HT-29 (cell line): ENCODE measurements around the gene PDE4B. TPM values are rescaled to one million over a fixed set of nuclear protein-coding genes. Genes with fewer than 3 reads are reported as not detected.
"Not testable (repeated sequence)": the region's sequence is repeated elsewhere in the genome, so short reads cannot be mapped to it uniquely, and the experiment has no call there.

Experiments used
- DNase-seq: peaks from one replicate; pipeline ENCODE4 v3.0.0-alpha.2; 2015; ENCODE audit warnings: low spot score
- total RNA-seq: library from RNA; depleted of rRNA; stranded (reverse); fragments of >200 nt; shearing (Covaris generic); gene quantifications from 2 replicates; pipeline ENCODE4 v1.2.3, GENCODE V29; 2014

PDE4B gene
- total RNA-seq, 1 experiment from 2014 or later, result 0.13 TPM

DNA sequence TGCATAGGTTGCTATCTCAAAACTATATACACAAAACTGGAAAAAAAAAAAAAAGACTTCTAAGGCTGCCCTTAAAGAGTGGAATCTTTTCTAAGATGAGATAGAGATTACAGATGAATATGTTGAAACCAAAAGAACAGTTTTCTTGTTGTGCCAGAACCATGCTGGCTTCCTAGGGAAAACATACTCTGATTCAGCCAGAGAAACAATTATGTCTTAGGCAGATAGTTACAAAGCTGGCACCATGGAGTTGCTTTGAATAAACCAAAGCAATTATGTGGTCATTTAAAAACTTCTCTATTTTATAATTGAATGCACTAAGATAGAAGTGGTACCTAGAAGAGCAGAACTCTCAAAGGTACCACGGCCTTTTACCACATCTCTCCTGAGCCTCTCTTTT lies 341.3 kb downstream of the PDE4B start:
- no peak for DNase-seq

DNA sequence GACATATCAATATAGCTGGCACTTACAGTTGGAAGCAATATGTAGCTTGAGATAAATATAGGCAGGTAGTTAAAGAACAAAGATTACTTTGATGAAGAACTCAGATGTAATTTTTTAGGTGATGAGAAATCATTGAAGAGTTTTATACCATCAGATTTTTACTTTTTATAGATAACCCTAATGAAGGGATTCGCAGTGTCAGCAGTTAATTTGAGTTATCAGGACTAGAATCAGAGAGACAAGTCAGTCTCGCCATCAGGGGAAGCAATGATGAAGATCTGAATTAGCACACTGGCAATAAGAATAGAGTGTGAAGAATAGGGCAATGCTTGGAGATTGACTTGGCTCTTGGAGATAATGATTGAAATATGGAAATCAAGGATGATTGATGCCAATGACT lies 342.5 kb downstream of the PDE4B start:
- no peak for DNase-seq

DNA sequence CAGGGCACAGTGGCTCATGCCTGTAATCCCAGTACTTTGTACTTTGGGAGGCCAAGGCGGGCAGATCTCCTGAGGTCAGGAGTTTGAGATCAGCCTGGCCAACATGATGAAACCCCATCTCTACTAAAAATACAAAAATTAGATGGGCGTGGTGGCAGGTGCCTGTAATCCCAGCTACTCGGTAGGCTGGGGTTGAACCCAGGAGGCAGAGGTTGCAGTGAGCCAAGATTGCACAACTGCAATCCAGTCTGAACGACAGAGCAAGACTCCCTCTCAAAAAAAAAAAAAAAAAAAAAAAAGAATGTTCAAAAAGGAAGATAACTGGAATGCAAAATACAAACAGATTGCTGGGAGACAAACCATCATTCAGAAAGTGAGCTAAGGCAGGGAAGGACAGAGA lies 343.7 kb downstream of the PDE4B start:
- DNase-seq, result not testable (repeated sequence)

DNA sequence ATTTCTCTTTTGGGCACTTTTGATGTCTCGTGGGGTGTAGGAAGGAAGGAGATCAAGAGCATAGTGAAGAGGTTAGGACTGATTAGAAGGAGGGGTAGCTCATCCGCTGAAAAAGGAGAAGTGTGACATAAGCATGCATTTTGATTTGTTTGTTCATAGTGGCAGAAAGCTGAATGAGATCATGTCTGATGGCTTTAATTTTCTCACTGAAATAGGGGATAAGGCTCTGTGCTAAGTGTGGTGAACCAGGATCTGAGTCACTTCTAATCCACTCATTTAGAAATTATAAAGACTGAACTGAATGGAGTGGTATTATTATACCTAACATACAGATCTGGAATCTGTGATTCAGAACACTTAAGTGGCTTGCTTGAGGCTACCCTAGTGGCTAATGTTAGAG lies 344.5 kb downstream of the PDE4B start:
- no peak for DNase-seq

DNA sequence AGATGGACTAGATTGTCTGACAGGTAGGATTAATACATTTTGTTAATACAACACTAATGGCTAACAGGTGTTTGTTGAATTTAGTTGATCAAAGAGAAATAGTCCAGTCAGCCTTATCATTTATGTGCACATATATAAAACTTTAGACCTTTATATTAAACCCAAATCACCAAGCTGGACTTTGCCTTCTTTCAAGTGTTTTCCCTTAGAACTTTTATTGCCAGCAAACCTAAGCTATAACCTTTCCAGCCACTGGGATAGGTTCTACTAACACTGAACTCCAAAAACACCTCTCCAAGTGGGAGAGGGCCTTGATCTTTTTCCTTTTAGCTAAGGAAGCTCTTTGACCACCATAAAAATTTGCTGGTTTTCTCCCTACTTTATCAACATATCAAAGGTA lies 345.9 kb downstream of the PDE4B start:
- no peak for DNase-seq

DNA sequence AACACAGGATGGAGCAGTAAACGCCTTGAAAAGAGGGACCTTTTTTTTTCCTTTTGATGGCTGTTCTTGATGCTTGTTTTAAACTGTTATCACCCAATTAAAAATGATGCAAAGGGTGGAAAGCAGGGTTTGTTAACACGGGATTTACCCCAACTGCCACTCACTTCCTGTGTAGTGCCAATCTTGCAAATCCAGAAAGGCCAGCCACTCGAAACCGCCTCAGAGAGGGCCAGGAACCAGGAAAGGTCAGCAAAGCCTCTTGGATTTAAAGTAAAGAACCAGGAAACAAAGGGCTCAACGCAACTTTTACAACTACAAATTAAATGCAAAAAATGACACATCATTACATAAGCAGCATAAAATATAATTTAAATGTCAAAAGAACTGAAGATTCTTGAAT lies 347.4 kb downstream of the PDE4B start:
- DNase-seq, result no peak

DNA sequence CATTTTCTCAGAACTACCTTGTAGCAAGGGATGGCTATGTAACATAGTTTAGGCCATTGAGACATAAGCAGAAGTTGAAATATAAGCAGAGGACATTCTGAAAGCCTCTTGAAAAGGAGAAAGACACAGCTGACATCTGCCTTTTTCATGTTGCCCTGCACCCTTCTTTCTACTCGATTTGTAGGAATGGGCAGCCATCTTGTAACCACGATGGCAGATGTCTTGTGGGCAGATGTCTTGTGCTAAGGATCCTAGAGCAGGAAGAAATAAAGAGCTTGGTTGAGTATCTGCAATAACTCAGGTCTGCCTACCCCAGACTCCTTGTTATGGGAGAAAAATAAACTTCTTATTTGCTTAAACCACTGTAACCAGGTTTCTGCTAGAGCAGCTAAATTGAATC lies 351.0 kb downstream of the PDE4B start:
- no peak for DNase-seq

DNA sequence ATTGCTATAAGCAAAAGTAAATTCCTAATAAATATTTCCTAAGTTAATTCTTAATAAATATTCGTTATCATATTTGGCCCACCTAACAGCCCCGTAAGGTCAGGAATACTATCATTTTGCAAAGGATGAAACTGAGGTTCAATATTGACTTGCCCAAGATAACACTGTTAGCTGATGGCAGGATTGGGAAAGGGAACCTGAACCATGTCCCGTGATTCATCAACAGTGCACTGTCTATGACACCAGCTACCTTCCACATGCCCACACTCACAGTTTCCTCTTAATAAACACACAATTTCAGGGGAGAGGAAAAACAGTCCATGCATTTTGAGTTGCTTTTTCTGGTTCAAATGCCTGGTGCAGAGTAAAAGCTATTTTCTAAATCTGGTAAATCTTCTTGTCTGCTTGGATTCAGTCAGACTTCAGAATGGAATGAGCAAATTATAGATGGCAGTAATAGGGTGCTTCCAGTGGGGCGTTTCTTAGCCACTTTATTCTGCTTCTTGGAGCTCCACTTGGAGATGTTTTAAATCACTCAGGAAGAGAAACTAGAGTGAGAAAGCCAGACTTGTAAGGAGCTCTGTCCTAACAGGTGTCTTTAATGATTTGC lies 354.6 kb downstream of the PDE4B start:
- no peak for DNase-seq

DNA sequence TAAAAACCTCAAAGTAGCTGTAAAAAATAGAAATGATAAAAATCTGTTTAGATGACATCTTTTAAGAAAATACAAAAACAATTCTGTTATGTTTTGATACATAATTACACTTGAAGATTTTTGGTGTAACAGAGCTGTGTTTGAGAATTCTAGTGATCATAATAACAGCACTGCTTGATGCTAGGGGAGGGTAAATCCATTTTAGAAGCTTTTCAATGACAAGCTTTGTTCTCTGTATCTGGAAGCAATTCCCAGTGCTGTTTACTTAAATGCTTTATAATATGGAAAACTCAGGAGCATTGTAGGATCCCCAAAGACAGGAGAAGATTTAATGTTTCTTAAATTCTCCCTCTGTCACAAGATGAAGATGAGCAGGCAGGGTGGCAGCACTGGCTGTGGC lies 359.3 kb downstream of the PDE4B start:
- no peak for DNase-seq

DNA sequence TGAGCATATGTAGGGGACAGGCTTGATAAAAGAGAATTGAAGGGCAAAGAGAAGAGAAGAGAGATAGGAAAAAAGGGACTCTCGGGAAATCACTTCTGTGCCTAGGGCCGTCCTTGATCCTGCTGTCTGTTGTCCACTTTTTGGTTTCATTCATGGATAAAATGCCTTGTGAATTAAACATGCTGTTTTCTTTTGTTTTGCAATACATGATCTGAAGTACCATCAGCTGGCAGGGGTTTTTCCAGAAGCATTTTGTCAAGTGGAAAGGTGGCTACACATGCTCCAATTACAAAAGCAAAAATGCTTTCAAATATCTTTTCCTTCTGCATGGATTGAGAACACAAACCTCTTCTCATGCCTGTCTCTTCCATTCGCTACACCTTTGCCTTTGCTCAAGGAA lies 361.7 kb downstream of the PDE4B start:
- DNase-seq, result no peak

DNA sequence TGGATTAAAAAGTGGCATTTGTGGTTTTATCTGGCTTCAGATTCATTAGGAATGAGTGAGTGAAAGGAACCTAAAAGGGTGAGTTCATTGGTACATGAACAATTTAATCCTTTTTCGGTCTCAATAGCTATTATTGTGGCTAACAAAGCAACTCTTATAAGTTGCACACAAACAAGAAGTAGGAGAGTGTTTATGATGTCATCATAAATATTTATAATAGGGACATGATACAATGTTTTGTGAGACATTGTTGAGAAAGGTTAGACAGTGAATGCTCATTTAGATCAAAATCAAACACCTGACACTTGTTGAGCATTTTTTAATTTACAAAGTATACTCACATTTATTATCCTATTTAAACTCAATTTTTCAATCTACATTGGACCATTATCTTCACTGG lies 363.4 kb downstream of the PDE4B start:
- DNase-seq, result no peak

DNA sequence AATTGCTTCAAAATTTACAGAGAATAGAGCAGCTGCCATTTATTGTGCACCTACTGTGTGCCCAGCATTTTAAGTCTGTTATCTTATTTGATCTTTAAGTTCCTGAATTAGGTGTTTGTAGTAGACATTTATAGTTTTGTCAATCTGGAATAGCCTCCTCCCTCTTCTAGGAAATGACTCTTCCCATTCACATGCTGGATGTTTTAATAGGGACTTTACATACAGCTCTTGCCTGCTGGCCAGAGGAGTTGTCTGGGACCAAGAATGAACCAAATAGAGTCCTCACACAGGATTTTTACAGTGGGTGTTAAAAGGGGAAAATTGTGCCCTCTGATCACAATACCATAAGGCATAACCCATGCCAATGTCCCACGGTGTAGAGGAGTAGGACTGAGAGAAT lies 367.1 kb downstream of the PDE4B start:
- DNase-seq, result no peak

DNA sequence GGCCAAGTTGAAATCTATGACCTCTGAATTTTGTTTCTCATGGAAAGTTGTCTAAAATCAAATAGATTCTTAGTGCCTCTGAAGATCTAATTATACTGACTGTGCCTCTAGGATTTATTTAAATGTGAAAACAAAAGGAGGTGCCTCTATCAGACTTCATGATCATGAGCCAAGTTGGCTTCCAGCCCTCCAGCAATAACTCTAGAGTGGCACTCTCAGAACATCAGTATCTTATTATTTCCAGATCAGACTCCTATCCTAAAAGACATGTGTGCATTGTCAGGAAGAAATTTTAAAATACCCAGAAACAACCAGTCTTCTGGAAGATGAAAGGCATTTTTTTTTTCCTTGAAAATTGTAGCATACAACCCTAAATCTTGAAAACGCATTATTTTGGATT lies 368.0 kb downstream of the PDE4B start:
- no peak for DNase-seq

DNA sequence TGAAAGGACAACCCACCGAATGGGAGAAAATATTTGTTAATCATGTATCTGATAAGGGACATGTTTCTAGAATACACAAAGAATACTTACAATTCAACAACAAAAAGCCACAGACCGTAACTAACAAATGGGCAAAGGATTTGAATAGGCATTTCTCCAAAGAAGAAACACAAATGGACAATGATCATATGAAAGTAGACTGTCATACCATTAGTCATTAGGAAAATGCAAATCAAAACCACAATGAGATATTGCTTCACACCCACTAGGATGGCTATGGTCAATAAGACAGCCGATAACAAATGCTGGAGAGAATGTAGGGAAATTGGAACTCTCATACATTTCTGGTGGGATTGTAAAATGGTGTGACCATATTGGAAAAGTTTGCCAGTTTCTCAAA lies 374.1 kb downstream of the PDE4B start:
- no peak for DNase-seq

DNA sequence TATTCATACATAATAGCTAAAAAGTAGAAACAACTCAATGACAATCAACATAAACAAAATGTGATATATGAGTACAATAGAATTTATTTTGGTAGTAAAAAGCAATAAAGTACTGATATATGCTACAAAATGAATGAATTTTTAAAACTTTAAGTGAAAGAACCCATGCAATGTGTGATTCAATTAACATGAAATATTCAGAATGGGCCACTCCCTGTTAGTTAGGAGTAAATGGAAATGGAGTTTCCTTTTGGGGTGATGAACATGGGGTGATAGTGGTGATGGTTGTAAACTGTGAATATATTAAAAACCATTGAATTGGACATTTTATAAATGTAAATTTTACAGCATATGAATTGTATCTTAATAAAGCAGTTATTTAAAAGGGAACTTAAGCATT lies 374.6 kb downstream of the PDE4B start:
- DNase-seq, result no peak

DNA sequence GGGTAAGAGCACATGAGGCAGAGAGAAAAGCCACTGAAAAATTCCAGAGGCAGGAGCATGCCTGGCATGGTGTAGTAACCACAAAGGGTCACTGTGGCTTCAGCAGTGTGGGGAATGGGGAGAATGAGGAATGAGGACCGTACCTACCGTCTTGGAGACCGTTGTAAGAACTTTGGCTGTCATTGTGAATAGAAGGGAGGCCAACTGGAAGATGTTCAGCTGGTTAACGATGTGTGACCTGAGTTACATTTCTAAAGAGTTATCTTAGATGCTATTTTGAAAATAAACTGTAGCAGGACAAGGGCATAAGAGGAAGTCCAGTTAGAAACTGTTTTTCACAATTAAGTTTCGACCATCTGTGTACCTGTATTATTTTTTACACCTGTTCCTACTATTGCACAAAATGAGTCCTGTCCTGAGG lies 375.8 kb downstream of the PDE4B start:
- no peak for DNase-seq

DNA sequence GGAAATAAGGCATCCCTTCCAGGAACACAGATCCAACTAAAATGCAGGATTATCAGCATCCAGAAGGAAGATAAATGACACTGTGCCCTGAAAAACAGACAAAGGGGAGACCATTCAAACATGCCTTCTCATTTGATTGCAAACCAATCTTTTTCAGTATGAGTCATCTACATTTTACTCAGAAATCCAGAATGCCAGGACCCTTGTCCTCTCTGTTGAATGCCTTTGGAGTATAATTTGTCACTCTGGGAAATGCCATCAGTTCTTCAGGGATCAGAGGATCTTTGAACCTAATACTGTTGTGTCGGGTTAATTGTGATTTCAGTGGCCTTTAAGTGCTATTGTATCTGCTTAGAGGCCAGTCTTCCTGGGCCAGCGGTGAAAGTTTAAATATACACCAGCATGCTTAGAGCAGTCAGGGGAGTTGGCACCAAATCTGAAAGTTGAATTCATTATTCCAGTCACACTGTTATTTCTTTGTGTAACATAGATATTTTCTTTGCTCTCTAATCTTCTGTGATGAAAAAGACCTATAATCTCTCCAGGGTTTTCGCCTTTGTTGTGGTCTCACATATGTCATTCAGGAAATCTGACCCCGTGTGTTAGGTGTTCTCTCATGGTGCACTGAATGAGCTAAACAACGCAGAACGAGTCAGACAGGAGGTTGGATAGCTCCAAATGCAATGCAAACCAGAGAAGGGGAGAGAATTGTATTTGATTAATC lies 376.4 kb downstream of the PDE4B start:
- no peak for DNase-seq

DNA sequence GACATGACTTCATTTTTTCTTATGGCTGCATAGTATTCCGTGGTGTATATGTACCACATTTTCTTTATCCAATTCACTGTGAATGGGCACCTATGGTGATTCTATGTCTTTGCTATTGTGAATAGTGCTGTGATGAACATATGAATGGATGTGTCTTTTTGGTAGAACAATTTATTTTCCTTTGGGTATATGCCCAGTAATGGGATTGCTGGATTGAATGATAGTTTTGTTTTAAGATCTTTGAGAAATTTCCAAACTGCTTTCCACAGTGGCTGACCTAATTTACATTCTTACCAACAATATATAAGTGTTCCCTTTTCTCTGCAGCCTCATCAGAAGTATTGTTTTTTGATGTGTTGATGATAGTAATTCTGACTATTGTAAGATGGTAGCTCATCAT lies 379.6 kb downstream of the PDE4B start:
- no peak for DNase-seq

DNA sequence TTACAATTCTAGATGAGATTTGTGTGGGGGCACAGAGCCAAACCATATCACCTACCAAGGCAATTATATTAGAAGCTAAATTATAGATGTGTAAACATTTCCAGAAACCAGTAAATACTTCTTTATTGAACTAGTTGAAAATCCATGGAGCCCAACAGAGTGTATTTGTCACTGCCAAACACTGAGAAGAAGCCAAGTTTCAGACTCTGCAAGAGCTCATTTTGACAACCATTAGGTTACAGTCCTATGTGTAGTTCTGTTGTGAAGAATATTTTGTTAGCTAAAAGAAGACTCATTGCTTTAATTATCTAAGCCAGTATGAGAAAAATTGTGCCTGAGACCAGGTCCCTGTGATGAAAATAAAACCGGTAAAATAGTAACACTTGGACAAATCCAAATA lies 382.4 kb downstream of the PDE4B start:
- no peak for DNase-seq

DNA sequence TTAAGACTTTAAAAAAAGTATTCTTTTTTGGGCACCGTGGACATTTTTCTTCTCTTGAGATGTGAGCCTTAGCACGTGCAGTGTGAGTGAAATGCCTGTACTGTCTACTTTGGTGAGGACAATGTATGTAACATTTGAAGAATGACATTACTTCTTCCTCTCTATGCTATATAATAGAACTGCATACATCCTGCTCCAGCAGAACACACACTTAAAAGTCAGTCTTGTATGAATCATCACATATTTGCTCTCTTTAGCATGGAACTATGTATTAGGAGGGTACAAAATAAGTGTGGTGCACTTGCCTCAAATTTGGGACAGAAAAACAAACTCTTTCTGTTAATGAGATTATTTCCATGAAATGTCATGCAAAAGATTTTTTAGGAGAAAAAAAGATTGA lies 382.9 kb downstream of the PDE4B start:
- DNase-seq, result no peak

DNA sequence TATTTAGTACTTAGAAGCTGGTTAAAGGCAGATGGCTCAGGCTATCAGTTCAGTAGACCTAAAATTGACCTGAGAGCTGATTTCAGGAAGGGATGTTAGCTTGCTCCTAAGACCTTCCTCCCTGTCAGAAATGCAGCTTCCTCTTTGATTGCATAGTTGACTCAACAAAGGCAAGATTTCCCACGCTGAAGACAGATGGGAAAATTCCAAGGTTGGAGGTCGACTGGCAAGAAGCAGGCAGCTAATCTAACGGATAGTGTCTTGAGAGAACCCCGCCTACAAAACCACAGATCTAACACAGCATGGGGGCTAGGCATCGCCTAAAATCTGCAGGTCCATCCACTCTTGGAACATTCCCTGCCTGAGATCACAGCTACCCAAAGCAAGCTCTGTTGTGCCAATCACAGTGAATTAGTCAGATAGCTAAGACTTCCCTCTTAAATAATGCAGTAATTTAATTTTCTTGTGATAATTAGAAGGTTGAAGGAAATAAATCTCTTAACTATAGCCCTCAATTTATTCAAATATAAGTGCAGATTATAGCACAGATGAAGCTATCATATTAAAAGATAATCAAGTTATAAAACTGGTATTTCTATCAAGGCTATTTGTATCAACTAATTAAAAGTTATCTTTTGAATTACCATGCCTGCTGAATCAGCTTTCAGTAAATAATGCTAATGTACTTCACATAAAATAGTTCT lies 383.5 kb downstream of the PDE4B start:
- no peak for DNase-seq

DNA sequence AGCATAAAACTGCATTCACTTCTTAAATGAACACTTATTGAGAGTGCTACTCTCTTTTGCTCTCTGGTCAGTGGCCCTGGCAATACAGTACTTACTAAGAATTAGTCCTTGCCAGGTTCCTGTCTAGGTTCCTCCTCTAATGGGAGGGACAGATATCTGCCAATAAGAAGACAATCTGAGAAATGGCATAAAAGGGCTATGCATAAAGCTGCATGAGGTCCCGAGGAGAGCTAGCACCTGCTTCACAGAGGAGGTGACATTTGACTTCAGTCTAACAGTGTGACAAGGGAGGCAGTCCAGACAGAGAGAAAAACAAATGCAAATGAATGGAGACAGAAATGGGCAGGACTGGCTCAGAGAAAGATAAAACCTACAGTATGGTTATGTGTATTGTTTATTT lies 384.1 kb downstream of the PDE4B start:
- DNase-seq, result no peak

DNA sequence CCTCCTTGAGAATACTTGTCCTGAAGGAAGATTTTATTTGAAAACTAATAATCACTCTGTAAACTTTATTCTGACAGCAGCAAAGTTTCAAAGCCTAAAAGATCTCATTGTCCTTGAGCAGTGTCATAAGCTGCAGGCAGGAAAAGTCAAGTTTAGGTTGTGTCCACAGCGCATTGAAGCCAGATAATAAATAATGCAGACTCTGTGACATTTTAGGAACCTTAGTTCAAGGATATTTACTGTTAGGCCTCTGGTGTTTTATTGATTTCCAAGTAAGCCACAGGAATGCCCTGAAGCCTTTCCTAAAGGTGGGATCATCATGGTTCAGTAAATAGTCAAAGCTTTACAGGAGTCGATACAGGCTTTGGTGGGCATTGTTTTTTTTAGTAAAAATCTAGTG lies 384.8 kb downstream of the PDE4B start:
- no peak for DNase-seq
